ENCODE results near the gene EVI5L.

DNA sequence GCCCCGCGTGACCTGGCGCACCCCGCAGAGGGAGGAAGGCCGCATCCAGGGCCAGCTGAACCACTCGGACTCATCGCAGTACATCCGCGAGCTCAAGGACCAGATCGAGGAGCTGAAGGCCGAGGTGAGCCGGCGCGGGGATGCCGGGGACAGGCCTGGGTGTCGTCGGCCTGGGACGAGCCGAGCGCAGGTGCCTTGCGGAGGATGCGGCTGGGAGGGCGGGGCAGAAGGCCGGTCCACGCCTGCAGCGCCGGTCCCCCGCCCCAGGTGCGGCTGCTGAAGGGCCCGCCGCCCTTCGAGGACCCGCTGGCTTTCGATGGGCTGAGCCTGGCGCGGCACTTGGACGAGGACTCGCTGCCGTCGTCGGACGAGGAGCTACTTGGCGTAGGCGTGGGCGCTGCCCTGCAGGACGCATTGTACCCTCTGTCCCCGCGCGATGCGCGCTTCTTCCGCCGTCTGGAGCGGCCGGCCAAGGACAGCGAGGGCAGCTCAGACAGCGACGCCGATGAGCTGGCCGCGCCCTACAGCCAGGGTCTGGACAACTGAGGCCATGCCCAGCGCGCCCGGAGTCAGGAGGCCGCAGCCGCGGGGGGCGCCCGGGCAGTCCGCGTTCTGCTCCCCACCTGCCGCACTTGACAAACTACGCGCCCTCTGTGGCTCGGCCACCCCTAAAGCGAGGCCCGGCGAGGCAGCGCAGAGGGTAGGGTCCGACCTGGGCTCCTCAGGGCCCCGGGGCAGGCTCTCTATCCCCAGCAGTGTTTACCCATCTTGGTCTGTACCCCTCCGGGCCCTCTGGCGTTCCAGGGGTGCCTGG, 33.3 kb downstream of the EVI5L start:
- TF ChIP-seq CTCF (IDR thresholded peaks at IDR 0.05; ENCODE audit: low read depth, low read length, missing input control) (no peak), REST (IDR thresholded peaks at IDR 0.05) (no peak), HNF4A (conservative IDR thresholded peaks at IDR 0.05) (no peak), FOXA1 (IDR thresholded peaks at IDR 0.05) (no peak), YY1 (IDR thresholded peaks at IDR 0.05) (no peak), ATF3 (IDR thresholded peaks at IDR 0.05) (no peak), NR2F2 (IDR thresholded peaks at IDR 0.05) (no peak), RAD21 (IDR thresholded peaks at IDR 0.05) (no peak), TAF1 (conservative IDR thresholded peaks at IDR 0.05) (no peak), EGR1 (IDR thresholded peaks at IDR 0.05; ENCODE audit: low read depth in 2 of 2) (no peak), SP1 (IDR thresholded peaks at IDR 0.05) (no peak), GABPA (IDR thresholded peaks at IDR 0.05 in 1 of 2, conservative IDR thresholded peaks at IDR 0.05 in 1 of 2) (no peak)
